SK-N-SH (cell line): ENCODE results near the gene LEKR1. TPM values are rescaled to one million over a fixed set of nuclear protein-coding genes. Genes with fewer than 3 reads are reported as not detected.

Experiments used
- CTCF ChIA-PET: fragments of 300-600, 350-600 bp; formaldehyde crosslinking; extraction: SDS; loops from one replicate; lab custom pipeline; 2021; lab: Yijun Ruan, JAX
- POLR2A ChIA-PET: fragments of 350-600 bp; sonication (Branson Sonifier 250); formaldehyde crosslinking; extraction: SDS; loops from one replicate; lab custom pipeline; 2020; ENCODE audit warnings: antibody characterized with exemption, inconsistent platforms; lab: Yijun Ruan, JAX
- DNase-seq: peaks from one replicate; pipeline ENCODE4 v3.0.0; 2012
- H2AFZ ChIP-seq: fragments of 200-600 bp; sonication (generic); 2 replicates; pipeline ENCODE4 v1.8.1; 2016; ENCODE audit warnings: antibody characterized with exemption, mild to moderate bottlenecking, low read depth
- H3F3A ChIP-seq: fragments of 200-600 bp; sonication (generic); replicated peaks from 2 replicates; pipeline ENCODE3; 2016; ENCODE audit warnings: antibody characterized with exemption, mild to moderate bottlenecking; ENCODE audit not compliant: insufficient read depth
- H3K27ac ChIP-seq, 2 experiments: fragments of 200-500 bp in 1 of 2; fragments of 200-600 bp in 1 of 2; sonication (Bioruptor generic) in 1 of 2; sonication (generic), shearing (Covaris generic) in 1 of 2; 2 replicates each; pipeline versions ENCODE4 v1.5.1 to v1.6.1; 2014 to 2016; ENCODE audit warnings: low read depth in 2 of 2, inconsistent platforms in 1 of 2, low read length in 1 of 2, mild to moderate bottlenecking in 1 of 2, mixed read lengths in 1 of 2
- H3K27me3 ChIP-seq: fragments of 200-600 bp; sonication (generic), shearing (Covaris generic); 2 replicates; pipeline ENCODE4 v1.6.1; 2016; ENCODE audit warnings: mixed run types; ENCODE audit not compliant: insufficient read depth
- H3K36me3 ChIP-seq, 2 experiments: fragments of 200-500 bp in 1 of 2; fragments of 200-600 bp in 1 of 2; sonication (Bioruptor generic) in 1 of 2; sonication (generic) in 1 of 2; replicated peaks in 1 of 2; 2 replicates each; pipeline versions ENCODE3 to v1.5.1; 2014 to 2016; ENCODE audit warnings: low read length in 1 of 2, mild to moderate bottlenecking in 1 of 2; ENCODE audit not compliant: insufficient read depth in 2 of 2, control insufficient read depth in 1 of 2
- H3K4me1 ChIP-seq, 2 experiments: fragments of 200-500 bp in 1 of 2; fragments of 200-600 bp in 1 of 2; sonication (Bioruptor generic) in 1 of 2; sonication (generic), shearing (Covaris generic) in 1 of 2; 2 replicates each; pipeline versions ENCODE4 v1.5.1 to v1.6.1; 2014 to 2016; ENCODE audit warnings: low read depth in 1 of 2, low read length in 1 of 2, mixed run types in 1 of 2; ENCODE audit not compliant: insufficient read depth in 2 of 2, control insufficient read depth in 1 of 2
- H3K4me2 ChIP-seq: fragments of 200-600 bp; sonication (generic), shearing (Covaris generic); 2 replicates; pipeline ENCODE4 v1.6.1; 2017; ENCODE audit warnings: mixed run types
- H3K4me3 ChIP-seq, 2 experiments: fragments of 200-500 bp in 1 of 2; fragments of 200-600 bp in 1 of 2; sonication (Bioruptor generic) in 1 of 2; sonication (generic), shearing (Covaris generic) in 1 of 2; 2 replicates each; pipeline versions ENCODE4 v1.5.1 to v1.8.1; 2014 to 2016; ENCODE audit warnings: low read depth in 2 of 2, inconsistent platforms in 1 of 2, low read length in 1 of 2, mild to moderate bottlenecking in 1 of 2, mixed read lengths in 1 of 2, moderate library complexity in 1 of 2
- H3K79me2 ChIP-seq: fragments of 200-600 bp; sonication (generic); 2 replicates; pipeline ENCODE4 v1.8.1; 2017; ENCODE audit warnings: mild to moderate bottlenecking; ENCODE audit not compliant: insufficient read depth
- H3K9ac ChIP-seq: fragments of 200-600 bp; sonication (generic); 2 replicates; pipeline ENCODE4 v1.6.1; 2017; ENCODE audit warnings: mixed run types
- H3K9me2 ChIP-seq: fragments of 200-600 bp; sonication (generic); 2 replicates; pipeline ENCODE4 v1.6.1; 2017; ENCODE audit warnings: mixed run types
- H3K9me3 ChIP-seq: fragments of 200-600 bp; sonication (generic); 2 replicates; pipeline ENCODE4 v1.6.1; 2017; ENCODE audit warnings: mixed run types, mild to moderate bottlenecking, moderate library complexity
- H4K20me1 ChIP-seq: fragments of 200-600 bp; sonication (generic); 2 replicates; pipeline ENCODE4 v1.6.1; 2017; ENCODE audit warnings: mild to moderate bottlenecking, mixed run types; ENCODE audit not compliant: insufficient read depth
- CTCF ChIP-seq: fragments of 200-600 bp; sonication (generic); IDR thresholded peaks from 2 replicates; pipeline ENCODE4 v1.6.1; 2017; ENCODE audit warnings: antibody characterized with exemption, mild to moderate bottlenecking, moderate library complexity
- ELF1 ChIP-seq: IDR thresholded peaks from 2 replicates; pipeline ENCODE4 v1.4.0; 2012
- EP300 ChIP-seq, 2 experiments: IDR thresholded peaks; 2 replicates each; pipeline versions ENCODE4 v1.4.0 to v1.6.1; 2012; ENCODE audit warnings: borderline replicate concordance in 1 of 2, low read depth in 1 of 2, low read length in 1 of 2
- FOSL2 ChIP-seq: IDR thresholded peaks from 2 replicates; pipeline ENCODE4 v1.4.0; 2012; ENCODE audit warnings: low read depth, mild to moderate bottlenecking, moderate library complexity, borderline replicate concordance
- FOXM1 ChIP-seq: IDR thresholded peaks from 2 replicates; pipeline ENCODE4 v1.4.0; 2012; ENCODE audit warnings: low read depth, mild to moderate bottlenecking
- GATA2 ChIP-seq: sonication (generic); formaldehyde crosslinking; IDR thresholded peaks from 2 replicates; pipeline ENCODE4 v1.5.0; 2020; ENCODE audit warnings: mild to moderate bottlenecking, missing genetic modification reagents
- JUND ChIP-seq: IDR thresholded peaks from 2 replicates; pipeline ENCODE4 v1.4.0; 2012
- PBX3 ChIP-seq: IDR thresholded peaks from 2 replicates; pipeline ENCODE4; 2012
- POLR2AphosphoS5 ChIP-seq: IDR thresholded peaks from 2 replicates; pipeline ENCODE4 v1.6.1; 2012; ENCODE audit warnings: low read depth, low read length
- RCOR1 ChIP-seq: fragments of 150-350 bp; IDR thresholded peaks from 2 replicates; pipeline ENCODE4 v1.6.1; 2017; ENCODE audit warnings: antibody characterized with exemption, low read length
- RFX5 ChIP-seq: IDR thresholded peaks from 2 replicates; pipeline ENCODE4 v1.6.1; 2012; ENCODE audit warnings: mild to moderate bottlenecking, improper control_type of control experiment, low read length
- TCF12 ChIP-seq: IDR thresholded peaks from 2 replicates; pipeline ENCODE4 v1.4.0; 2012
- YY1 ChIP-seq: IDR thresholded peaks from 2 replicates; pipeline ENCODE4 v1.4.0; 2012; ENCODE audit warnings: low read depth, mild to moderate bottlenecking
- WGBS: methylation state at CpG from one replicate; pipeline ENCODE4 v1.1.6; 2017; ENCODE audit warnings: low lambda C conversion rate; 5-methylcytosine and 5-hydroxymethylcytosine counted together
- polyA plus RNA-seq, 3 experiments: library from polyadenylated mRNA; depleted of rRNA; stranded (reverse); fragments of >200 nt; gene quantifications; 2 replicates each; pipeline ENCODE4 v1.2.3, GENCODE V29; 2012

LEKR1 gene
- polyA plus RNA-seq, 1 of the 3 experiments (the other 2 are of a cell fraction) = 0.30 TPM

GRCh38 chr3:156918746-156919145 is 92.6 kb downstream of the LEKR1 start:
- Histone ChIP-seq H2AFZ (no peak overlapping the region), H3K4me1 (no peaks in the 10 kb centered on the region), H3F3A (no peaks in the 10 kb centered on the region), H3K9me3 (no peaks in the 10 kb centered on the region), H3K4me2 (no peak overlapping the region), H3K36me3 (no peaks in the 10 kb centered on the region), H3K27me3 (no peaks in the 10 kb centered on the region), H4K20me1 (no peaks in the 10 kb centered on the region), H3K4me3 (no peak overlapping the region), H3K9ac (no peak overlapping the region), H3K9me2 (no peaks in the 10 kb centered on the region), H3K79me2 (no peaks in the 10 kb centered on the region), H3K27ac (no peak overlapping the region)
- no peak for DNase-seq
- 65% methylated on average over 6 of the region's 6 CpGs for WGBS
- CTCF ChIA-PET = interaction anchor here (0.9 to 1.5 kb wide), 2 partner anchors 10 to 16 kb away, joined by 3 read pairs; no protein-coding TSS in a partner anchor
- POLR2A ChIA-PET = no interaction called here
- no peak for TF ChIP-seq JUND
- TF ChIP-seq PBX3 = no peak

- POLR2A ChIA-PET = no interaction called here
- WGBS = 72% methylated on average over 3 of the region's 3 CpGs
These were observed 93.7 kb downstream of the LEKR1 start for GRCh38 chr3:156919818-156920217.

More at GRCh38 chr3:156919818-156920217, 93.7 kb downstream of the LEKR1 start:
- Histone ChIP-seq H3K36me3 (no peaks in the 10 kb centered on the region), H3K4me2 (no peak overlapping the region), H3K9ac (no peak overlapping the region), H3K4me3 (no peak overlapping the region), H3K4me1 (no peaks in the 10 kb centered on the region), H4K20me1 (no peaks in the 10 kb centered on the region), H3K79me2 (no peaks in the 10 kb centered on the region), H3K27ac (no peak overlapping the region), H3K9me2 (no peaks in the 10 kb centered on the region), H3K27me3 (no peaks in the 10 kb centered on the region), H3F3A (peaks cover under 1% of the 10 kb centered on the region), H2AFZ (no peak overlapping the region), H3K9me3 (peaks cover 6% of the 10 kb centered on the region; the same call in 1 of the 2 replicates)
- TF ChIP-seq FOSL2 = no peak
- TF ChIP-seq POLR2AphosphoS5 = no peak
- TF ChIP-seq PBX3 = no peak
- TF ChIP-seq RCOR1 = no peak
- no peak for TF ChIP-seq EP300 (IDR thresholded peaks at IDR 0.05; ENCODE audit: borderline replicate concordance in 1 of 2, low read depth in 1 of 2, low read length in 1 of 2)
- TF ChIP-seq RFX5 = no peak
- TF ChIP-seq YY1 = no peak
- no peak for TF ChIP-seq CTCF
- TF ChIP-seq TCF12 = no peak
- no peak for TF ChIP-seq ELF1
- TF ChIP-seq FOXM1 = no peak
- no peak for TF ChIP-seq GATA2 (CRISPR knock-in tag)
- CTCF ChIA-PET = interaction anchor here (1.5 kb wide), 1 partner anchor 17 kb away, joined by 3 read pairs; no protein-coding TSS in a partner anchor
- no peak for DNase-seq
